IPS-NIHi7 (cell line): ENCODE measurements around the gene MAGI2.

Source experiments
- DNase-seq: peaks from one replicate; pipeline ENCODE4 v3.0.0; 2012; ENCODE audit warnings: mixed read lengths; ENCODE audit errors: extremely low spot score

Gene MAGI2

GRCh38 chr7:79302293-79302692, 151.2 kb downstream of the MAGI2 start:
- no peak for DNase-seq

GRCh38 chr7:79301419-79301818, 152.0 kb downstream of the MAGI2 start:
- no peak for DNase-seq

DNA sequence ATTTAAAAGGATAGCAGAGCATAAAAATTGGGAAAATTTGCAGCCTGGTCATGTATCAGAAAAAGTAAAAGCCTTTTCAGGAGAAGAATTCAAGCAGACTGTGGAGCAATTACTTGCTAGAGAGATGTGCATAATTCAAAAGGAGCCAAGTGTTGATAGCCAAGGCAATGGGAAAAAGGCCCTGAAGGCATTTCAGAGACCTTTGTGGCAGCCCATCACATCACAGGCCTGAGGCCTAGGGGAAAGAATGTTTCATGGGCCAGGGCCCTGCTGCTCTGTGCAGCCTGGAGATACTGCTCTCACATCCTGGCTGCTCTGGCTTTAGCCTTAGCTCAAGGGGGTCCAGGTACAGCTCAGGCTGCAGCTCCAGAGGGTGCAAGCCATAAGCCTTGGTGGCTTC, 152.9 kb downstream of the MAGI2 start:
- DNase-seq = no peak

GRCh38 chr7:79298145-79298760, 155.2 kb downstream of the MAGI2 start:
- peak; percentile 30 for DNase-seq

- DNase-seq = no peak
These were observed 156.7 kb downstream of the MAGI2 start for GRCh38 chr7:79296553-79297320.

DNA sequence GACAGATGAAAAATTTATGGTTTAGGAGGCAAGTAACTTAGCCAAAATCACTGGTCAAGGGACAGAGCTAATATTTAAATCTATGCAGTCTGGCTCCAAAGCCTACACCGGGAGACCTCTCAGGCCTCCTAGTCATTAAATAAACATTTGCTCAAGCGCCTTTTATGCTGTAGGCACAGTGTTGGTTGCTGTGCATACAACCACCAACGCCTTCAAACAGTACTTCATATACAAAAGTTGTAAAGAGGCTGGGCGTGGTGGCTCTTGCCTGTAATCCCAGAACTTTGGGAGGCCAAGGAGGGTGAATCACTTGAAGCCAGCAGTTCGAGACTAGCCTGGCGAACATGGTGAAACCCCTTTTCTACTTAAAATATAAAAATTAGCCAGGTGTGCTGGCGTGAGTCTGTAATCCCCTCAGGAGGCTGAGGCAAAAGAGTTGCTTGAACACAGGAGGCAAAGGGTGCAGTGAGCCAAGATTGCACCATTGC, 159.8 kb downstream of the MAGI2 start:
- DNase-seq = no peak

DNA sequence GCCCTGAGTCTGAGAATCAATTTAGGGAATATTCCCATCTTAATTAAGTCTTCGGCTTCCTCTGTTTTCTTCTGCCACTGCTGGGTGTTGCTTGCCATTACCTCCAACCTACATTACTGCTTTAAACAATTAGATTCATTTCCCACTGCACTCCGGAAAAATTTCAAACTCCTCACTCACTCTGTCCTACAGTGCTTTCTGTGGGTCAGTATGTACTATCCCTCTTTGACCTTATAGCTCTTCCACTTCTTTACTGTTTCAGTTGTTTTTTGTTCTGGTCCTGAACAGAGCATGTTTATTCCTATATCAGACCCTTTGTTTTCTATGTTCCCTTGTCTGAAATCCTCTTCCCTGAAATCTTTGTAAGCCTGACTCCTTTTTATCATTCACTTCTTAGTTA, 160.6 kb downstream of the MAGI2 start:
- no peak for DNase-seq

DNA sequence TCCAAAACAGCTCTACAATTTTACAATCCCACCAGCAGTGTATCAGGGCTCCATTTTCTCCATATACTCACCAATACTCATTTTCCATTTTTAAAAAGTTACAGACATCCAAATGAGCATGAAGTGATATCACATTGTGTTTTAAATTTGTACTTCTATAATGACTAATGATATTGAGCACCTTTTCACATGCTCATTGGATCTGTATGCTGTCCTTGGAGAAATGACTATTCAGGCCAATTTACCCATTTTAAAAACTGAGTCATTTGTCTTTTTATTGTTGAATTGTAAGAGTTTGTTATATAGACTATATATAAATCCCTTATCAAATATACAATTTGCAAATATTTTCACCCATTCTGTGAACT, 162.0 kb downstream of the MAGI2 start:
- DNase-seq = no peak

DNA sequence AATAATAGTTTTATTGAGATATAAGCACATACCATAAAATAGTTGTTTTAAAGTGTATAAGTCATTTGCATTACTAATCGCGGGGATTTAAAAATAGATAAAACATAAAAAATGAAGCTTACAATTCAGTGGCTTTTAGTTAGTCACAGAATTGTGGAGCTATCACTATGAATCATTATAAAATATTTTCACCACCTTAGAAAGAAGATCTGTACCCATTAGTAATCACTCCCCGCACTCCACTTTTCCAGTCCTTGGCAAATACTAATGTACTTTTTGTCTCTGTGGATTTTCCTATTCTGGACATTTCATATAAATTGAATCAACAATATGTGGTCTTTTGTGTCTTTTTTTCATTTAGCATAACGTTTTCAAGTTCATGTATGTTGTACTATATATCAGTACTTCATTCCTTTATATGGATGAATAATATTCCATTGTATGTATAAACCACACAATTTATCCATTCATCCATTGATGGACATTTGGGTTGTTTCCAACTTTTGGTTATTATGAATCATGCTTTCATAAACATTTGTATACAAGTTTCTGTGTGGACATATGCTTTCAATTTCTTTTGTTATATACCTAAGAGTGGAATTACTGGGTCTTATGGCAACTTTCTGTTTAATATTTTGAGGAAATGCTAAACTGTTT, 162.5 kb downstream of the MAGI2 start:
- no peak for DNase-seq

DNA sequence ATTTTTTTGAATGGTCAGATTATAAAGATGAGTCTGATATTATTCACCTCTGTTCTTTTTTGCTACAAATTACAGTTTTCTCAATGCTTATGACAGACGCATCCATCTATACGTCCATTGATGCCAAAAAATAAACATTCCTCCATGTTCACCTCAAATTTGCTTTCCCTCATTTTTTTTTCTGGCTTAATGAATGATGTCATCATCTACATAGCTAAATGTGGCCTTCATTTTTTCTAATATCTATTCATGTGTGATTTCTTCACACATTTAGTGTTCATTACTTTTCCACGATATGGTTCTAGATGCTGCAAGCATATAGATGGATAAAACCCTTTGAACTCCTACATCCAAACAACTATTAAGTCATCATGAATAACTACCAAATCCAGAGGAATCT, 163.1 kb downstream of the MAGI2 start:
- no peak for DNase-seq

- no peak for DNase-seq
These were observed 164.8 kb downstream of the MAGI2 start for GRCh38 chr7:79288655-79289054.

- no peak for DNase-seq
These were observed 165.5 kb downstream of the MAGI2 start for GRCh38 chr7:79287981-79288380.

- no peak for DNase-seq
These were observed 167.3 kb downstream of the MAGI2 start for GRCh38 chr7:79286181-79286580.

DNA sequence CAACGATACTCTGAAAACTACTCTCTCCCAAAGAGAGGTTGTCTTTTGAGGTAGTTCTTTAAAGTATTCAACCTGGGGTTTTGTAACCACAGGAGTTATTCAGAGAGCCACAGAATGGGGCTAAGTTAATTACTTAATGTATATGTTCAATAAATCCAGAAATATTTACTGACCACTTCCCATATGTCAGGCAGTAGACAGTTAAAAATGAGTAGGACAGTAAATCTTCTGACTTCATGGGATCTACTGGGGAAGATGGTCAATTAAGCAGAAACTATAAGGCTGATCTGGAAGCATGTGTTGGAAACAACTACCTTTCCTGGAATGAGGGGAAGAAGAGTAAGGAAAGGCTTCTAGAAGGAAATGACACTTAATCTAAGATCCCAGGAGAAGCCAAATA, 167.7 kb downstream of the MAGI2 start:
- no peak for DNase-seq

- DNase-seq = no peak
These were observed 169.3 kb downstream of the MAGI2 start for GRCh38 chr7:79284211-79284610.

DNA sequence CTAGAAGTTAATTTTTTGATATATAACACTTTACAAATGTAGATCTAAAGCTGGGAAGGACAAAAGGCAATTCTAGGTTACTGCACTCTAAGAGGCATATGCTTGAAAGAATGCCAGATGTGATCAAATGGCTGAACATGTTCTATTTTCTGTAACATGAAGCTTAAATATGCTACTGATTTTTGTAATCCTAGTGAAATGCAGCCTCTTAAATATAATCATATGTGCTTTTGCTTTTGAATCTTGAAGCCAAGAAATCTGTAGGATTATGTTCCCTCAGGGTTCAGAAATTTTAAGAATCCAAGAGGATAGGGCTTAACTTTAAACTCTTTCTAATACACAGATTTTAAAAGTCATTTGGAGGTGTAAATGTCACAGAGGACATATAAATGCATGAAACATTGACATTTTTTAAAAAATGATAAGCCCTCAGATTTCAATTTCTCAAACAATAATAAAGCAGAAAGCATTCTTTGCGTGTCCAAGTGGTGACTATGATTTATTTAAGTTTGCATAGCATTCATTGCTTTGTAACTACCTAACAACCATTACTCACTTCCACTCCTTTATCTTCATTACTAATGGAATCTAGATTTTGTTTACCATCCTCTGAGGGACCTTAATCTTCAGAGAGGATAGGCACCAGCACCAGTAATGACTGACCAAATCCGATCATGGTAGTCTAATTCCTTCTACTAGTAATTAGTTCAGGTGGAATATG, 170.4 kb downstream of the MAGI2 start:
- no peak for DNase-seq

DNA sequence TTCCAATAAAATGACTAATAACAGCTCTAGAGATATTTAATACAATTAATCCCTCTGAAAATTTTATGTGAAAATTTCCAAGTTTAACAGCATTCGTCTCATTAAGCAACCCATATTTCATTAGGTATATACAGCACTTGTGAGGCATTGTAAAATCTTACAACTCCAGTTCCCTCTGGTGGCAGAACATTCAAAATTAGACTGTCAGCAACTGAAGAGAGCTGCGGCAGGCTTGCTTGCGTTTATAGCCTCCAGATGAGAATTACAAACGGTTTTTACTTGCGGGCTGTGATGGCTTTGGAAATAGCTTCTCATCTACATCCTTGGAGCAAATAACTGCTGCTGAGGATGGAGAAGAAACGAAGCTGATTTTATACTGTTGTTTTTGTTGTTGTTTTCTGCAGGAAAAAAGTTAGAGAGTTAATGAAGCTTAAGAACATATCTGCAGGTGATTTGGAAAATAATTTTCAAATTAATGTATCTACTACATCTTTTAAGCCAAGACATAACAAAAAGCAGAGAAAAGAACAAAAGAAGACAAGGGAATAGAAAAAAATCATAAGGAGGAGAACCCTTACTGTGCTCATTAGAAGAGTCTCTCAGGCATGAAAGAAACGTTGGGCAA, 171.3 kb downstream of the MAGI2 start:
- DNase-seq = no peak

DNA sequence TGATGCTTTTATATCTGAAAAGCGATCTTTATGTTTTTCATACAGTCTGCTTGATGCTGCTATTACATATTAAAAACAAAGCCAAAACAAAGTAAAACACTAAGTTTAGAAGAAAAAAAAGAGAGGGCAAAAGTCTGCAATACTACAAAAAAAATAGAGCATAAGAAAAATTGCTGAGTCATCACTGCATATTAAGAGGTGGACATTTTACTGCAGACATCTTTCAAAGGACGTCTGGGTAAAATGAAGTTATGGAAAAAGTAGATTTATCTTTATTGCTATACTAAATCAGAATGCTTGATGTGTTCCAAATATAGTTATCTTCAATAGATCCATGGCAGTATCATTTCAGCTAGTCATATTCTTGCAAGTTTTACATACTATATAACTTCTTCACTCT, 172.0 kb downstream of the MAGI2 start:
- no peak for DNase-seq

DNA sequence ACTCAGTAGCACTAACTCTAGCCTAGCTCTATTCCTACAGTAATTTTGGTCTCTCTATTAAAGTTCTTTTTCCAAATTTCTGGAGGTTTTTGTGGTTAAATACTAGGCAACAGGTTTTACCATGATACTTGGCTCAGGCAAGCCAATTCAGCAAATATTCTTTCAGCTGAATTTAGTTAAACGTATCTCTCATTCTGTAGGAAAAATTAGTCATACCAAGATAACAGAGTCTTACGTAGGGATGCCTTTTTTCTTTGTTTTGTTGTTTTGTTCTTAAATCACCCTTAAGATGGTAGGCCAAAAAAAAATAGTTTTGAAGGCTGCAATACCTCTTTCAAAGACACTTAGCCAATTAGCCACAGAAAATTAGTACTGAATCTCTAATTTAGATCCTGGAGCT, 180.5 kb downstream of the MAGI2 start:
- no peak for DNase-seq

- DNase-seq = peak; percentile 26
These were observed 181.3 kb downstream of the MAGI2 start for GRCh38 chr7:79272066-79272669.

GRCh38 chr7:79268730-79269129, 184.7 kb downstream of the MAGI2 start:
- no peak for DNase-seq
